H9 (cell line): Measurements from ENCODE around the gene RUSC2. TPM values are rescaled to one million over a fixed set of nuclear protein-coding genes. Genes with fewer than 3 reads are reported as not detected.

Source experiments
- DNase-seq: peaks from one replicate; pipeline ENCODE4 v3.0.0-alpha.2; 2017
- H2AFZ ChIP-seq: one replicate; pipeline ENCODE4 v1.6.1; 2013; ENCODE audit warnings: mild to moderate bottlenecking, low read length, control low read depth, moderate library complexity
- H2AK5ac ChIP-seq: 2 replicates; pipeline ENCODE4 v1.6.1; 2013; ENCODE audit warnings: low read length, control low read depth, mixed read lengths; ENCODE audit not compliant: insufficient read length
- H2BK120ac ChIP-seq: one replicate; pipeline ENCODE4 v1.6.1; 2013; ENCODE audit warnings: low read depth, mild to moderate bottlenecking, low read length, control low read depth, inconsistent platforms; ENCODE audit not compliant: poor library complexity, severe bottlenecking
- H2BK12ac ChIP-seq: 2 replicates; pipeline ENCODE4 v1.6.1; 2013; ENCODE audit warnings: low read length, control low read depth, mixed read lengths, low read depth; ENCODE audit not compliant: insufficient read length
- H2BK15ac ChIP-seq: 2 replicates; pipeline ENCODE4 v1.6.1; 2013; ENCODE audit warnings: low read depth, low read length, control low read depth
- H2BK20ac ChIP-seq: one replicate; pipeline ENCODE4 v1.6.1; 2013; ENCODE audit warnings: low read depth, mild to moderate bottlenecking, low read length, control low read depth, inconsistent platforms; ENCODE audit not compliant: poor library complexity, severe bottlenecking
- H2BK5ac ChIP-seq: 2 replicates; pipeline ENCODE4 v1.6.1; 2013; ENCODE audit warnings: low read length, control low read depth, mixed read lengths; ENCODE audit not compliant: insufficient read length
- H3K14ac ChIP-seq: 2 replicates; pipeline ENCODE4 v1.6.1; 2013; ENCODE audit warnings: low read length, control low read depth; ENCODE audit not compliant: insufficient read depth
- H3K18ac ChIP-seq: 2 replicates; pipeline ENCODE4 v1.6.1; 2013; ENCODE audit warnings: low read depth, mild to moderate bottlenecking, mixed read lengths, low read length, control low read depth; ENCODE audit not compliant: insufficient read length
- H3K23ac ChIP-seq: 2 replicates; pipeline ENCODE4 v1.6.1; 2013; ENCODE audit warnings: low read length, control low read depth, mixed read lengths, low read depth; ENCODE audit not compliant: insufficient read length
- H3K23me2 ChIP-seq: 2 replicates; pipeline ENCODE4 v1.6.1; 2013; ENCODE audit warnings: low read depth, mild to moderate bottlenecking, mixed read lengths, low read length, control low read depth; ENCODE audit not compliant: insufficient read length, poor library complexity, severe bottlenecking
- H3K27ac ChIP-seq: 2 replicates; pipeline ENCODE4 v1.5.1; 2013; ENCODE audit warnings: low read length, control low read depth, mixed read lengths, low read depth; ENCODE audit not compliant: insufficient read length
- H3K27me3 ChIP-seq: 2 replicates; pipeline ENCODE4 v1.6.1; 2013; ENCODE audit warnings: low read length, control low read depth, inconsistent platforms; ENCODE audit not compliant: insufficient read depth
- H3K4ac ChIP-seq: 2 replicates; pipeline ENCODE4 v1.6.1; 2013; ENCODE audit warnings: low read depth, mild to moderate bottlenecking, control low read depth, inconsistent platforms, low read length, moderate library complexity
- H3K4me1 ChIP-seq: 2 replicates; pipeline ENCODE4 v1.6.1; 2013; ENCODE audit warnings: low read length, control low read depth, inconsistent platforms; ENCODE audit not compliant: insufficient read depth
- H3K4me2 ChIP-seq: 2 replicates; pipeline ENCODE4 v1.6.1; 2013; ENCODE audit warnings: low read length, control low read depth, mixed read lengths; ENCODE audit not compliant: insufficient read length, insufficient read depth
- H3K56ac ChIP-seq: 2 replicates; pipeline ENCODE4 v1.6.1; 2013; ENCODE audit warnings: low read depth, mild to moderate bottlenecking, mixed read lengths, low read length, control low read depth; ENCODE audit not compliant: insufficient read length
- H3K79me1 ChIP-seq: 2 replicates; pipeline ENCODE4 v1.6.1; 2013; ENCODE audit warnings: low read depth, mild to moderate bottlenecking, moderate library complexity, low read length, control low read depth, inconsistent platforms; ENCODE audit not compliant: insufficient read depth, poor library complexity, severe bottlenecking
- H3K79me2 ChIP-seq: 2 replicates; pipeline ENCODE4 v1.6.1; 2013; ENCODE audit warnings: low read length, control low read depth, inconsistent platforms; ENCODE audit not compliant: insufficient read depth
- H3K9ac ChIP-seq: 2 replicates; pipeline ENCODE4 v1.6.1; 2013; ENCODE audit warnings: low read length, control low read depth, mixed read lengths; ENCODE audit not compliant: insufficient read length; ENCODE audit errors: extremely low read depth
- H3K9me3 ChIP-seq: one replicate; pipeline ENCODE4 v1.6.1; 2013; ENCODE audit warnings: low read depth, low read length, inconsistent platforms; ENCODE audit not compliant: control insufficient read depth
- H3T11ph ChIP-seq: one replicate; pipeline ENCODE4 v1.6.1; 2013; ENCODE audit warnings: mild to moderate bottlenecking, low read length, control low read depth, inconsistent platforms
- H4K20me1 ChIP-seq: one replicate; pipeline ENCODE4 v1.6.1; 2013; ENCODE audit not compliant: control insufficient read depth, insufficient read length, insufficient read depth
- H4K5ac ChIP-seq: 2 replicates; pipeline ENCODE4 v1.6.1; 2013; ENCODE audit warnings: low read depth, mild to moderate bottlenecking, mixed read lengths, low read length, control low read depth; ENCODE audit not compliant: insufficient read length
- H4K8ac ChIP-seq: replicated peaks from 2 replicates; pipeline ENCODE4 v1.6.1; 2013; ENCODE audit warnings: low read length, control low read depth, mixed read lengths, low read depth; ENCODE audit not compliant: insufficient read length
- H4K91ac ChIP-seq: 2 replicates; pipeline ENCODE4 v1.6.1; 2013; ENCODE audit warnings: low read depth, mild to moderate bottlenecking, moderate library complexity, mixed read lengths, low read length, control low read depth; ENCODE audit not compliant: insufficient read length
- H3K27ac Mint-ChIP-seq, 3 experiments: 2 replicates in 2 of 3; 3 replicates in 1 of 3; pipeline ENCODE4 v1.8.0; 2020 to 2021; ENCODE audit warnings: mixed read lengths in 3 of 3, mild to moderate bottlenecking in 1 of 3, moderate library complexity in 1 of 3
- H3K27me3 Mint-ChIP-seq: 2 replicates; pipeline ENCODE4 v1.8.0; 2021; ENCODE audit warnings: low read depth, mild to moderate bottlenecking, moderate library complexity, mixed read lengths
- H3K36me3 Mint-ChIP-seq, 3 experiments: 2 replicates in 2 of 3; 3 replicates in 1 of 3; pipeline ENCODE4 v1.8.0; 2020 to 2021; ENCODE audit warnings: low read depth in 3 of 3, mixed read lengths in 3 of 3; ENCODE audit not compliant: insufficient read depth in 1 of 3
- H3K4me1 Mint-ChIP-seq, 2 experiments: 2 replicates each; pipeline ENCODE4 v1.8.0; 2020; ENCODE audit warnings: mixed read lengths in 2 of 2
- H3K4me3 Mint-ChIP-seq, 2 experiments: 2 replicates in 1 of 2; 3 replicates in 1 of 2; pipeline ENCODE4 v1.8.0; 2020 to 2021; ENCODE audit warnings: mild to moderate bottlenecking in 2 of 2, mixed read lengths in 2 of 2, moderate library complexity in 1 of 2
- H3K9me3 Mint-ChIP-seq, 2 experiments: 2 replicates in 1 of 2; 3 replicates in 1 of 2; pipeline ENCODE4 v1.8.0; 2020; ENCODE audit warnings: mild to moderate bottlenecking in 2 of 2, mixed read lengths in 2 of 2, moderate library complexity in 1 of 2
- WGBS: extraction: QIAGEN DNeasy Blood & Tissue Kit; methylation state at CpG from one replicate; pipeline ENCODE4 v1.1.7; 2013; ENCODE audit warnings: missing lambda C conversion rate, low lambda C conversion rate, mixed read lengths; ENCODE audit not compliant: insufficient read length; ENCODE audit errors: extremely low coverage; 5-methylcytosine and 5-hydroxymethylcytosine counted together
- total RNA-seq: library from RNA; stranded (reverse); gene quantifications from 2 replicates; pipeline ENCODE4 v1.2.1, GENCODE V29; 2021
- TF ChIP-seq, protein P1 (sequence below): fragments of 200-600 bp; sonication (generic); conservative IDR thresholded peaks from 3 replicates; pipeline ENCODE4 v1.8.0; 2021; ENCODE audit warnings: antibody characterized with exemption, mild to moderate bottlenecking

The RUSC2 gene
- total RNA-seq, 1 experiment from 2014 or later: 6.3 TPM

DNA sequence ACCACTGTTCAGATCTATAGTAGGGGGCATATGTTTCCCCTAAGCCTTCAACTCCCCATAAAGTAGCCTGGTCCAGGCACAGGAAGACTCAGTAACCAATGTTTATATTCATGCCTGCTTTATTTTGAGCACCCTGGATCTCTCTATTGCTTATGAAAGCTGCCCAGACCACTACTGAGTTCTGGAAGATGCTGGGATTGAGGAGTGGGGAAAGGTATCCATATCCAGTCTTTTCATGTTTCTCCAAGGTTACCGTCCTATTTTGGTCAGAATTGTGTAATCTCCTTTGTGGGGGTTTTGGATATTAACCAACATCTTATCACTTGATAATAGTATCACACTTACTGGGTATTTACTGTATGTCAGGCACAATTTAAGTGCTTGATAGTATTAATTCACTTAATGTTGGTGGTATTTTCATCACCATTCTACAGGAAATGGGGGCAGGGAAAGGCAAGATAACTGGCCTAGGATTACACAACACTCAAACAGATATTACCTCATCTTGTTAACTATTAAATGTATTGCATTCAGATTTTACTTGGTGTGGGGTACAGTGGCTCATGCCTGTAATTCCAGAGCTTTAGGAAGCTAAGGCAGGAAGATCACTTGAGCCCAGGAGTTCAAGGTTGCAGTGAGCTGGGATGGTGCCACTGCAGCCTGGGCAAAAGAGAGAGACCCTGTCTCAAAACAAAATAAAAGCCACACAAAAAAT is 36.3 kb downstream of the RUSC2 start:
- 0 out of 7 replicates have a peak overlapping the region, but pooled peaks of 1 of the 3 experiments have one; percentile 12 for H3K27ac Mint-ChIP-seq
- H3K4me1 Mint-ChIP-seq: no peaks in the 10 kb centered on the region
- DNase-seq: no peak

More for the DNA sequence above, 36.3 kb downstream of the RUSC2 start:
- no peaks in the 10 kb centered on the region for H3K9me3 Mint-ChIP-seq
- H2BK12ac ChIP-seq: no peak overlapping the region
- H4K5ac ChIP-seq: no peak overlapping the region
- H3K9me3 ChIP-seq: no peaks in the 10 kb centered on the region
- H4K20me1 ChIP-seq: no peaks in the 10 kb centered on the region
- H3K79me1 ChIP-seq: no peaks in the 10 kb centered on the region
- H3K79me2 ChIP-seq: no peaks in the 10 kb centered on the region
- no peak overlapping the region for H3K27ac ChIP-seq
- no peak overlapping the region for H2BK20ac ChIP-seq
- H3K4ac ChIP-seq: no peak overlapping the region
- H3K4me1 ChIP-seq: no peaks in the 10 kb centered on the region
- no peak overlapping the region for H2BK5ac ChIP-seq
- H4K8ac ChIP-seq: no peak overlapping the region
- H3K56ac ChIP-seq: no peak overlapping the region
- H3T11ph ChIP-seq: no peak overlapping the region
- no peak overlapping the region for H4K91ac ChIP-seq
- no peaks in the 10 kb centered on the region for H3K27me3 ChIP-seq
- no peak overlapping the region for H3K4me3 Mint-ChIP-seq
- H3K36me3 Mint-ChIP-seq: no peaks in the 10 kb centered on the region; a peak in 1 of 7 replicates
- no peaks in the 10 kb centered on the region; the same call in 1 of the 2 replicates for H3K27me3 Mint-ChIP-seq
- H3K9ac ChIP-seq: no peak overlapping the region
- H3K23me2 ChIP-seq: no peaks in the 10 kb centered on the region
- WGBS: no CpG with 5 or more reads among the region's 1 CpG
- H2AFZ ChIP-seq: no peak overlapping the region
- H3K23ac ChIP-seq: no peak overlapping the region
- TF ChIP-seq, protein P1, sequence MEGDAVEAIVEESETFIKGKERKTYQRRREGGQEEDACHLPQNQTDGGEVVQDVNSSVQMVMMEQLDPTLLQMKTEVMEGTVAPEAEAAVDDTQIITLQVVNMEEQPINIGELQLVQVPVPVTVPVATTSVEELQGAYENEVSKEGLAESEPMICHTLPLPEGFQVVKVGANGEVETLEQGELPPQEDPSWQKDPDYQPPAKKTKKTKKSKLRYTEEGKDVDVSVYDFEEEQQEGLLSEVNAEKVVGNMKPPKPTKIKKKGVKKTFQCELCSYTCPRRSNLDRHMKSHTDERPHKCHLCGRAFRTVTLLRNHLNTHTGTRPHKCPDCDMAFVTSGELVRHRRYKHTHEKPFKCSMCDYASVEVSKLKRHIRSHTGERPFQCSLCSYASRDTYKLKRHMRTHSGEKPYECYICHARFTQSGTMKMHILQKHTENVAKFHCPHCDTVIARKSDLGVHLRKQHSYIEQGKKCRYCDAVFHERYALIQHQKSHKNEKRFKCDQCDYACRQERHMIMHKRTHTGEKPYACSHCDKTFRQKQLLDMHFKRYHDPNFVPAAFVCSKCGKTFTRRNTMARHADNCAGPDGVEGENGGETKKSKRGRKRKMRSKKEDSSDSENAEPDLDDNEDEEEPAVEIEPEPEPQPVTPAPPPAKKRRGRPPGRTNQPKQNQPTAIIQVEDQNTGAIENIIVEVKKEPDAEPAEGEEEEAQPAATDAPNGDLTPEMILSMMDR: no peak
- no peak overlapping the region for H2BK15ac ChIP-seq
- no peak overlapping the region for H2AK5ac ChIP-seq
- H3K14ac ChIP-seq: no peak overlapping the region
- no peak overlapping the region for H3K4me2 ChIP-seq
- no peak overlapping the region for H3K18ac ChIP-seq
- no peak overlapping the region for H2BK120ac ChIP-seq
